NCI-H146 treated with DMSO at 0.1 percent for 48 hours (cell line): Measurements from ENCODE around the gene TM4SF5.

Experiments
- DNase-seq: peaks from one replicate; lab custom pipeline; 2025; ENCODE audit not compliant: unreplicated experiment; lab: John Stamatoyannopoulos, UW

TM4SF5 gene

GRCh38 chr17:4771519-4772234, at the start of gene TM4SF5:
Gene TM4SF5 (plus strand): TSS chr17:4771886. CDS start chr17:4771923, 37 bp downstream.
- peak; percentile 26 for DNase-seq

- no peak for DNase-seq
Observed at GRCh38 chr17:4722678-4723240, 48.9 kb upstream of the TM4SF5 start.

GRCh38 chr17:4724650-4725049, 47.0 kb upstream of the TM4SF5 start:
- no peak for DNase-seq

- DNase-seq = no peak
Observed at GRCh38 chr17:4725646-4726310, 45.9 kb upstream of the TM4SF5 start.

- no peak for DNase-seq
Observed at GRCh38 chr17:4728124-4728523, 43.6 kb upstream of the TM4SF5 start.

- DNase-seq = no peak
Observed at GRCh38 chr17:4733073-4733531, 38.6 kb upstream of the TM4SF5 start.

- DNase-seq = no peak
Observed at GRCh38 chr17:4734857-4735475, 36.7 kb upstream of the TM4SF5 start.

GRCh38 chr17:4735876-4736651, 35.6 kb upstream of the TM4SF5 start:
- DNase-seq = no peak

GRCh38 chr17:4738136-4739121, 33.3 kb upstream of the TM4SF5 start:
- no peak for DNase-seq

- DNase-seq = no peak
Observed at GRCh38 chr17:4739122-4740024, 32.3 kb upstream of the TM4SF5 start, which contains the start of the genes CXCL16 and ZMYND15. Gene CXCL16 (minus strand): TSS chr17:4739928. CDS start chr17:4739339, 589 bp downstream. Gene ZMYND15 (plus strand): TSS chr17:4739833. CDS start chr17:4740549, 716 bp downstream.

GRCh38 chr17:4740025-4740351, 31.7 kb upstream of the TM4SF5 start:
- DNase-seq = no peak

GRCh38 chr17:4740584-4740983, 31.1 kb upstream of the TM4SF5 start:
- no peak for DNase-seq

GRCh38 chr17:4741544-4741943, 30.1 kb upstream of the TM4SF5 start:
- DNase-seq = no peak

GRCh38 chr17:4742133-4742532, 29.6 kb upstream of the TM4SF5 start:
- no peak for DNase-seq

- DNase-seq = no peak
Observed at GRCh38 chr17:4742629-4743028, 29.1 kb upstream of the TM4SF5 start.

GRCh38 chr17:4743216-4743615, 28.5 kb upstream of the TM4SF5 start:
- no peak for DNase-seq

- DNase-seq = no peak
Observed at GRCh38 chr17:4743898-4744297, 27.8 kb upstream of the TM4SF5 start.
